Spleen (tissue), 11 donors: Measurements from ENCODE around the gene AFM. TPM values are rescaled to one million over a fixed set of nuclear protein-coding genes. Genes with fewer than 3 reads are reported as not detected.

Experiments
- DNase-seq: peaks from one replicate; pipeline ENCODE4 v3.0.0-alpha.2; 2020
- H3K27ac ChIP-seq, 8 donors: fragments of 200-600 bp; sonication (generic) in 7 of 8; 1 replicate in 4 of 8; 2 replicates in 4 of 8; pipeline versions ENCODE4 v1.5.0 to v1.8.0; 2016 to 2021; ENCODE audit warnings: inconsistent platforms in 4 of 8, mild to moderate bottlenecking in 4 of 8, moderate library complexity in 1 of 8
- H3K27me3 ChIP-seq, 7 donors: fragments of 200-600 bp; sonication (generic) in 6 of 7; replicated peaks in 1 of 7; 1 replicate in 4 of 7; 2 replicates in 3 of 7; pipeline versions ENCODE4 v1.5.0 to v1.8.0; 2016 to 2021; ENCODE audit warnings: inconsistent platforms in 3 of 7, mild to moderate bottlenecking in 1 of 7
- H3K36me3 ChIP-seq, 6 donors: fragments of 200-600 bp; sonication (generic) in 5 of 6; 1 replicate in 4 of 6; 2 replicates in 2 of 6; pipeline versions ENCODE4 v1.5.0 to v1.8.0; 2016 to 2021; ENCODE audit warnings: inconsistent platforms in 2 of 6
- H3K4me1 ChIP-seq, 6 donors: fragments of 200-600 bp; sonication (generic) in 5 of 6; 1 replicate in 3 of 6; 2 replicates in 3 of 6; pipeline versions ENCODE4 v1.5.0 to v1.8.0; 2016 to 2021; ENCODE audit warnings: inconsistent platforms in 3 of 6
- H3K4me3 ChIP-seq, 8 donors: fragments of 200-600 bp; sonication (generic) in 7 of 8; 1 replicate in 4 of 8; 2 replicates in 4 of 8; pipeline versions ENCODE4 v1.5.0 to v1.8.0; 2016 to 2021; ENCODE audit warnings: inconsistent platforms in 4 of 8, mild to moderate bottlenecking in 4 of 8, moderate library complexity in 2 of 8
- H3K9me3 ChIP-seq, 8 donors: fragments of 200-600 bp; sonication (generic) in 7 of 8; 1 replicate in 4 of 8; 2 replicates in 4 of 8; pipeline versions ENCODE4 v1.5.0 to v1.8.0; 2016 to 2021; ENCODE audit warnings: inconsistent platforms in 4 of 8
- POLR2A ChIP-seq, 3 donors: fragments of 450-650 bp; IDR thresholded peaks; one replicate each; pipeline ENCODE4 v1.5.1; 2017; ENCODE audit warnings: antibody characterized with exemption in 3 of 3, mild to moderate bottlenecking in 1 of 3
- POLR2AphosphoS5 ChIP-seq, 3 donors: sonication (generic); formaldehyde crosslinking; IDR thresholded peaks; one replicate each; pipeline ENCODE4 v1.5.1; 2017; ENCODE audit warnings: antibody characterized with exemption in 3 of 3
- WGBS, 5 donors: extraction: QIAGEN DNeasy Blood & Tissue Kit in 3 of 5; methylation state at CpG; one replicate each; pipeline versions ENCODE4 v1.1.5 to v1.1.7; 2013 to 2018; 5-methylcytosine and 5-hydroxymethylcytosine counted together
- intact Hi-C: fragments of 100-400 bp; cut with DNase I; formaldehyde crosslinking; loops from one replicate; pipeline ENCODE4 v1.15.0; 2023; ENCODE audit warnings: low total_unique reads
- polyA plus RNA-seq, 3 donors: library from polyadenylated mRNA; stranded (reverse); fragments of 200-250 nt; gene quantifications; one replicate each; pipeline ENCODE4 v1.2.1, GENCODE V29; 2013
- total RNA-seq, 7 donors: library from RNA; depleted of rRNA in 3 of 7; stranded (reverse); fragments of >200 nt in 3 of 7; fragmentation: NEBNext Ultra II Directional in 4 of 7; extraction: Animal tissue kit (Norgen Biotek cat#: 25700) in 4 of 7; gene quantifications; one replicate each; pipeline versions ENCODE4 v1.1.0 to v1.2.1, GENCODE V29; 2016 to 2021
- TF ChIP-seq, protein P1 (sequence below), 11 experiments: fragments of 200-600 bp in 7 of 11; fragments of 450-650 bp in 4 of 11; sonication (generic) in 4 of 11; IDR thresholded peaks in 8 of 11; conservative IDR thresholded peaks in 3 of 11; 1 replicate in 7 of 11; 2 replicates in 4 of 11; pipeline versions ENCODE4 v1.4.0 to v1.8.0; 2016 to 2021; ENCODE audit warnings: antibody characterized with exemption in 11 of 11, inconsistent platforms in 4 of 11, mild to moderate bottlenecking in 1 of 11
- donor health status: healthy with polysubstance abuse.
- donor health status: DM: no; HTN: no; CAD: no; lungs with moderate emphysema.
- donor health status: DM: no; HTN: no; CAD: no.
- donor health status: Bipolar disorder and iron deficiency.
- donor health status: healthy.
- donor health status: DM: no; HTN: no; CAD: no.
- donor health status: DM: yes; HTN: yes; CAD: no.

AFM gene
- total and polyA plus RNA-seq, 10 donors: not detected

DNA sequence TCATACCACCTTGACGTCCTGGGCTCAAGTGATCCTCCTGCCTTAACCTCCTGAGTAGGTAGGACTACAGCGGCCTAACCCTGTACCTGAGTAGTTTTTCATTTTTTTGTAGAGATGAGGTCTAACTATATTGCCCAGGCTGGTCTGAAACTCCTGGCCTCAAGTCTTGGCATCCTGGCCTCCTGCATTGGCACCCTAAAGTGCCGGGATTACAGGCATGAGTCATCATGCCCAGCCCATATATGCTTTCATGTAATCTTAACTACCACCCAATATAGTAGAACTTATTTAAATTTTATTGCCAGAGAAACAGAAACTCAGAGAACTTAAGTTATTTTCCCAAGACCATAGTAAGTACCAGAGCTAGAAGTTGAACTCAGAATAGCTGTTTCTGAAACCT lies 27.1 kb downstream of the AFM start:
- H3K27ac ChIP-seq: no peak overlapping the region
- no peaks in the 10 kb centered on the region for H3K4me1 ChIP-seq
- H3K9me3 ChIP-seq: no peaks in the 10 kb centered on the region
- intact Hi-C loops: no loop called here
- DNase-seq: no peak
- no peaks in the 10 kb centered on the region for H3K36me3 ChIP-seq
- H3K27me3 ChIP-seq: no peaks in the 10 kb centered on the region
- WGBS, 5 donors: 81 to 93% (median 89%) methylated on average over 3 of the region's 3 CpGs
- H3K4me3 ChIP-seq: no peak overlapping the region
- no peak for TF ChIP-seq POLR2AphosphoS5 (IDR thresholded peaks at IDR 0.05)
- TF ChIP-seq POLR2A (IDR thresholded peaks at IDR 0.05): no peak
- TF ChIP-seq, protein P1, sequence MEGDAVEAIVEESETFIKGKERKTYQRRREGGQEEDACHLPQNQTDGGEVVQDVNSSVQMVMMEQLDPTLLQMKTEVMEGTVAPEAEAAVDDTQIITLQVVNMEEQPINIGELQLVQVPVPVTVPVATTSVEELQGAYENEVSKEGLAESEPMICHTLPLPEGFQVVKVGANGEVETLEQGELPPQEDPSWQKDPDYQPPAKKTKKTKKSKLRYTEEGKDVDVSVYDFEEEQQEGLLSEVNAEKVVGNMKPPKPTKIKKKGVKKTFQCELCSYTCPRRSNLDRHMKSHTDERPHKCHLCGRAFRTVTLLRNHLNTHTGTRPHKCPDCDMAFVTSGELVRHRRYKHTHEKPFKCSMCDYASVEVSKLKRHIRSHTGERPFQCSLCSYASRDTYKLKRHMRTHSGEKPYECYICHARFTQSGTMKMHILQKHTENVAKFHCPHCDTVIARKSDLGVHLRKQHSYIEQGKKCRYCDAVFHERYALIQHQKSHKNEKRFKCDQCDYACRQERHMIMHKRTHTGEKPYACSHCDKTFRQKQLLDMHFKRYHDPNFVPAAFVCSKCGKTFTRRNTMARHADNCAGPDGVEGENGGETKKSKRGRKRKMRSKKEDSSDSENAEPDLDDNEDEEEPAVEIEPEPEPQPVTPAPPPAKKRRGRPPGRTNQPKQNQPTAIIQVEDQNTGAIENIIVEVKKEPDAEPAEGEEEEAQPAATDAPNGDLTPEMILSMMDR (IDR thresholded peaks at IDR 0.05 in 8 of 11, conservative IDR thresholded peaks at IDR 0.05 in 3 of 11): no peak

- H3K4me3 ChIP-seq: no peak overlapping the region
- H3K27me3 ChIP-seq: no peaks in the 10 kb centered on the region
- no peaks in the 10 kb centered on the region for H3K36me3 ChIP-seq
- TF ChIP-seq POLR2AphosphoS5 (IDR thresholded peaks at IDR 0.05): no peak
- TF ChIP-seq, protein P1 (IDR thresholded peaks at IDR 0.05 in 8 of 11, conservative IDR thresholded peaks at IDR 0.05 in 3 of 11): no peak
- TF ChIP-seq POLR2A (IDR thresholded peaks at IDR 0.05): no peak
- no peaks in the 10 kb centered on the region for H3K4me1 ChIP-seq
- WGBS, 5 donors: 70 to 95% (median 78%) methylated on average over 2 to 3 of the region's 3 CpGs
- DNase-seq: no peak
- intact Hi-C loops: no loop called here
- H3K27ac ChIP-seq: no peak overlapping the region
- H3K9me3 ChIP-seq: no peaks in the 10 kb centered on the region
Measured at GRCh38 chr4:73518340-73518739, 36.8 kb downstream of the AFM start.

DNA sequence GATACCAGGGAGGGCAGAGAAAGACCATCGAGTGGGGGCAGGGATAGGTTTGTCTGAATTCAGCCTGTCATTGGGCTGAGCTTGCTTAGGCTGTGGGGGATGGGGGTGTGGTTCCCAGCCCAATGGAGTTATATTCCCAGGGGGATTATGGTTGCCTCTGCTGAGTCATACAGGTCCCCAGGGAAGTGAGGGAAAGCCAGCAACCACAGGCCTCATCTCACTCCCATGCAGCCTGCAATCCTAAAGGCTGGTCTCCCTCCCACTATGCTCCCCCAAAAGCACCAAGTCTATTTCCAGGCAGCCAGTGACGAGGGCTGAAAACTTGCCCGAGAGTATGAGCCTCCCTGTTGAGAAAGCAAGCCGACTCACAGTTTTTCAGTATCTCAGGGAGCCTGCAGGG lies 39.3 kb downstream of the AFM start:
- Histone ChIP-seq H3K36me3 (no peaks in the 10 kb centered on the region), H3K4me3 (no peak overlapping the region), H3K27ac (no peak overlapping the region), H3K9me3 (no peaks in the 10 kb centered on the region), H3K27me3 (no peaks in the 10 kb centered on the region), H3K4me1 (no peaks in the 10 kb centered on the region)
- 56 to 79% (median 68%) methylated on average over 4 of the region's 4 CpGs for WGBS, 5 donors
- TF ChIP-seq, protein P1 (IDR thresholded peaks at IDR 0.05 in 8 of 11, conservative IDR thresholded peaks at IDR 0.05 in 3 of 11): no peak
- TF ChIP-seq POLR2AphosphoS5 (IDR thresholded peaks at IDR 0.05): no peak
- TF ChIP-seq POLR2A (IDR thresholded peaks at IDR 0.05): no peak
- no peak for DNase-seq
- intact Hi-C loops: no loop called here

- intact Hi-C loops: no loop called here
- TF ChIP-seq POLR2A (IDR thresholded peaks at IDR 0.05) (no peak), POLR2AphosphoS5 (IDR thresholded peaks at IDR 0.05) (no peak)
- TF ChIP-seq, protein P1 (IDR thresholded peaks at IDR 0.05 in 8 of 11, conservative IDR thresholded peaks at IDR 0.05 in 3 of 11): no peak
- no peaks in the 10 kb centered on the region for H3K27me3 ChIP-seq
- no peak overlapping the region for H3K27ac ChIP-seq
- no peaks in the 10 kb centered on the region for H3K36me3 ChIP-seq
- no peaks in the 10 kb centered on the region for H3K9me3 ChIP-seq
- DNase-seq: no peak
- H3K4me3 ChIP-seq: no peak overlapping the region
- WGBS, 5 donors: 84 to 94% (median 90%) methylated on average over 2 of the region's 2 CpGs
- H3K4me1 ChIP-seq: no peaks in the 10 kb centered on the region
Measured at GRCh38 chr4:73523126-73523525, 41.6 kb downstream of the AFM start.
